CD4-positive, alpha-beta T cell (primary cell): ENCODE measurements around the gene ARFGEF3. TPM values are rescaled to one million over a fixed set of nuclear protein-coding genes. Genes with fewer than 3 reads are reported as not detected.

Source experiments
- ATAC-seq: fragments of 200-7000 bp; cut with Tn5 transposase; one replicate; pipeline ENCODE4 v1.10.0; 2022; ENCODE audit warnings: mild to moderate bottlenecking; ENCODE audit not compliant: poor library complexity
- CTCF ChIA-PET: fragments of 350-600 bp; sonication (Branson Sonifier 250); formaldehyde crosslinking; loops from one replicate; lab custom pipeline; 2021; ENCODE audit warnings: antibody characterized with exemption, inconsistent platforms; lab: Charles Lee
- POLR2A ChIA-PET: fragments of 350-600 bp; sonication (Branson Sonifier 250); formaldehyde crosslinking; loops from one replicate; lab custom pipeline; 2021; ENCODE audit warnings: antibody characterized with exemption, inconsistent platforms; lab: Charles Lee
- DNase-seq, 14 experiments: peaks; one replicate each; pipeline ENCODE4 v3.0.0-alpha.2; 2013 to 2020; ENCODE audit warnings: mixed read lengths in 2 of 14
- H3K27ac ChIP-seq, 2 donors: one replicate each; pipeline versions ENCODE4 v1.5.1 to v1.7.0; 2013; ENCODE audit warnings: low read length in 2 of 2, low read depth in 1 of 2, mild to moderate bottlenecking in 1 of 2
- H3K27me3 ChIP-seq, 2 experiments: 1 replicate in 1 of 2; 2 replicates in 1 of 2; pipeline versions ENCODE4 v1.6.1 to v1.7.0; 2013; ENCODE audit warnings: low read length in 2 of 2, control low read depth in 1 of 2, mild to moderate bottlenecking in 1 of 2, moderate library complexity in 1 of 2; ENCODE audit not compliant: insufficient read depth in 2 of 2, control insufficient read depth in 1 of 2
- H3K36me3 ChIP-seq: one replicate; pipeline ENCODE4 v1.6.1; 2013; ENCODE audit warnings: low read length, control low read depth; ENCODE audit not compliant: insufficient read depth
- H3K4me1 ChIP-seq: one replicate; pipeline ENCODE4 v1.6.1; 2013; ENCODE audit warnings: low read length, control low read depth; ENCODE audit not compliant: insufficient read depth
- H3K4me3 ChIP-seq: one replicate; pipeline ENCODE4 v1.5.1; 2013; ENCODE audit warnings: mild to moderate bottlenecking, low read length, moderate library complexity
- H3K9me3 ChIP-seq, 2 experiments: 1 replicate in 1 of 2; 2 replicates in 1 of 2; pipeline versions ENCODE4 v1.6.1 to v1.7.0; 2013; ENCODE audit warnings: low read length in 2 of 2, mild to moderate bottlenecking in 2 of 2, control low read depth in 1 of 2, moderate library complexity in 1 of 2; ENCODE audit not compliant: control insufficient read depth in 1 of 2, insufficient read depth in 1 of 2
- H3K27ac Mint-ChIP-seq: one replicate; pipeline ENCODE4 v1.8.0; 2020; ENCODE audit warnings: mixed read lengths
- H3K27me3 Mint-ChIP-seq: one replicate; pipeline ENCODE4 v1.8.0; 2021; ENCODE audit warnings: mixed read lengths
- H3K36me3 Mint-ChIP-seq: one replicate; pipeline ENCODE4 v1.8.0; 2021; ENCODE audit warnings: low read depth, mixed read lengths
- H3K4me1 Mint-ChIP-seq: one replicate; pipeline ENCODE4 v1.8.0; 2021; ENCODE audit warnings: low read depth, mixed read lengths
- H3K4me3 Mint-ChIP-seq: one replicate; pipeline ENCODE4 v1.8.0; 2020; ENCODE audit warnings: mild to moderate bottlenecking, mixed read lengths
- H3K9me3 Mint-ChIP-seq: one replicate; pipeline ENCODE4 v1.8.0; 2020; ENCODE audit warnings: mixed read lengths
- intact Hi-C, 2 experiments: fragments of 100-400 bp; cut with DNase I in 1 of 2; cut with micrococcal nuclease in 1 of 2; formaldehyde crosslinking; loops; one replicate each; pipeline versions ENCODE4 v1.15.1 to v1.9.0; 2023 to 2025; cut with DNase I, micrococcal nuclease
- total RNA-seq, 174 experiments: library from RNA in 2 of 174; stranded (reverse) in 2 of 174; gene quantifications; one replicate each; pipeline ENCODE4 v1.2.3 and lab custom pipeline; 2021 to 2026
- TF ChIP-seq, protein P1 (sequence below): fragments of 200-600 bp; IDR thresholded peaks from one replicate; pipeline ENCODE4 v1.8.0; 2022; ENCODE audit warnings: antibody characterized with exemption, mild to moderate bottlenecking

ARFGEF3 gene
- total RNA-seq, 2 experiments from 2014 or later: not detected

- no peak overlapping the region for H3K4me3 Mint-ChIP-seq
- no peaks in the 10 kb centered on the region for H3K36me3 ChIP-seq
- ChIA-PET CTCF (no interaction called here), POLR2A (no interaction called here)
- no peaks in the 10 kb centered on the region for H3K36me3 Mint-ChIP-seq
- peaks cover under 1 to 4% of the 10 kb centered on the region in 2 experiments for H3K27me3 ChIP-seq
- no peaks in the 10 kb centered on the region for H3K9me3 Mint-ChIP-seq
- H3K27ac ChIP-seq: no peak overlapping the region
- intact Hi-C loops: no loop called here
- ATAC-seq (no peak), DNase-seq (no peak)
- no peaks in the 10 kb centered on the region for H3K4me1 Mint-ChIP-seq
- H3K4me3 ChIP-seq: no peak overlapping the region
- peaks cover 39% of the 10 kb centered on the region for H3K27me3 Mint-ChIP-seq
- no peaks in the 10 kb centered on the region for H3K4me1 ChIP-seq
- no peaks in the 10 kb centered on the region for H3K9me3 ChIP-seq
- TF ChIP-seq, protein P1, sequence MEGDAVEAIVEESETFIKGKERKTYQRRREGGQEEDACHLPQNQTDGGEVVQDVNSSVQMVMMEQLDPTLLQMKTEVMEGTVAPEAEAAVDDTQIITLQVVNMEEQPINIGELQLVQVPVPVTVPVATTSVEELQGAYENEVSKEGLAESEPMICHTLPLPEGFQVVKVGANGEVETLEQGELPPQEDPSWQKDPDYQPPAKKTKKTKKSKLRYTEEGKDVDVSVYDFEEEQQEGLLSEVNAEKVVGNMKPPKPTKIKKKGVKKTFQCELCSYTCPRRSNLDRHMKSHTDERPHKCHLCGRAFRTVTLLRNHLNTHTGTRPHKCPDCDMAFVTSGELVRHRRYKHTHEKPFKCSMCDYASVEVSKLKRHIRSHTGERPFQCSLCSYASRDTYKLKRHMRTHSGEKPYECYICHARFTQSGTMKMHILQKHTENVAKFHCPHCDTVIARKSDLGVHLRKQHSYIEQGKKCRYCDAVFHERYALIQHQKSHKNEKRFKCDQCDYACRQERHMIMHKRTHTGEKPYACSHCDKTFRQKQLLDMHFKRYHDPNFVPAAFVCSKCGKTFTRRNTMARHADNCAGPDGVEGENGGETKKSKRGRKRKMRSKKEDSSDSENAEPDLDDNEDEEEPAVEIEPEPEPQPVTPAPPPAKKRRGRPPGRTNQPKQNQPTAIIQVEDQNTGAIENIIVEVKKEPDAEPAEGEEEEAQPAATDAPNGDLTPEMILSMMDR: no peak
- H3K27ac Mint-ChIP-seq: no peak overlapping the region
Observed at GRCh38 chr6:138231381-138231886, 69.7 kb downstream of the ARFGEF3 start.

GRCh38 chr6:138234363-138234762, 72.6 kb downstream of the ARFGEF3 start:
- H3K27ac Mint-ChIP-seq: no peak overlapping the region
- DNase-seq (no peak), ATAC-seq (no peak)
- ChIA-PET CTCF (no interaction called here), POLR2A (interaction anchor here (0.6 kb wide), 1 partner anchor 36 kb away, joined by 4 read pairs; no protein-coding TSS in a partner anchor)
- H3K36me3 Mint-ChIP-seq: no peaks in the 10 kb centered on the region
- no peaks in the 10 kb centered on the region for H3K36me3 ChIP-seq
- H3K4me1 Mint-ChIP-seq: no peaks in the 10 kb centered on the region
- no peaks in the 10 kb centered on the region for H3K9me3 Mint-ChIP-seq
- H3K27ac ChIP-seq: no peak overlapping the region
- H3K4me3 Mint-ChIP-seq: no peak overlapping the region
- H3K4me1 ChIP-seq: no peaks in the 10 kb centered on the region
- intact Hi-C loops: no loop called here
- H3K9me3 ChIP-seq: no peaks in the 10 kb centered on the region
- peaks cover 0 to 3% of the 10 kb centered on the region in 2 experiments for H3K27me3 ChIP-seq
- H3K27me3 Mint-ChIP-seq: peaks cover 32% of the 10 kb centered on the region
- TF ChIP-seq, protein P1: no peak
- no peak overlapping the region for H3K4me3 ChIP-seq

DNA sequence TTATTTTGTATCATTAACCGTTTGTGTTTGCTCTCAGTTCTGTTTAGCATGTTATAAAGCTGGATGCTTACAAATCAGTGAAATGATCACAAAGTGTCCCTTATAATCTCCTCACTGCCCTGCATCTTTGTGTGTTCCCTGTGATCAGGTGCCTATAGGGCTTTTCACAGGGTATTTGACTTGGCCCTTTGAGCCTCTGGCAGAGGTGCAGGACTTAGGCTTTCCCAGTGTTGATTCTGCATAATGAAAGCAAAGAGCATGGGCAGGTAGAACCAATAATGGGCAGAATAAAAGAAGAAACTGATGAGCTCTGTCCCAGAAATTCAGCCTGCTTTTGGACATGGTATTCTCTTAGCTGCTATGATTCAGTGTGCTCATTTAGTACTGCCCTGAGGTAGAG, 73.5 kb downstream of the ARFGEF3 start:
- no peak for DNase-seq
- CTCF ChIA-PET: no interaction called here
- H3K36me3 Mint-ChIP-seq: no peaks in the 10 kb centered on the region

More for the DNA sequence above, 73.5 kb downstream of the ARFGEF3 start:
- Mint-ChIP-seq H3K27ac (no peak overlapping the region), H3K4me3 (no peak overlapping the region), H3K27me3 (peaks cover 28% of the 10 kb centered on the region), H3K9me3 (no peaks in the 10 kb centered on the region), H3K4me1 (no peaks in the 10 kb centered on the region)
- Histone ChIP-seq H3K36me3 (no peaks in the 10 kb centered on the region), H3K4me3 (no peak overlapping the region), H3K27ac (no peak overlapping the region), H3K9me3 (no peaks in the 10 kb centered on the region), H3K27me3 (peaks cover 0 to 3% of the 10 kb centered on the region in 2 experiments), H3K4me1 (no peaks in the 10 kb centered on the region)
- TF ChIP-seq, protein P1: no peak
- intact Hi-C loops: no loop called here
- ATAC-seq: no peak
- POLR2A ChIA-PET: no interaction called here
